AG04449 (cell line): ENCODE measurements around the gene TMEM187.

Experiments
- CTCF ChIA-PET: fragments of 350-600 bp; formaldehyde crosslinking; extraction: SDS; loops from one replicate; lab custom pipeline; 2021; ENCODE audit warnings: antibody characterized with exemption; lab: Yijun Ruan, JAX
- POLR2A ChIA-PET: fragments of 400-600, 350-600 bp; formaldehyde crosslinking; extraction: SDS; loops from one replicate; lab custom pipeline; 2020; ENCODE audit warnings: antibody characterized with exemption, inconsistent platforms; lab: Yijun Ruan, JAX
- DNase-seq: peaks from one replicate; pipeline ENCODE4 v3.0.0-alpha.2; 2010; ENCODE audit warnings: low read depth, low spot score
- H3K4me3 ChIP-seq: 2 replicates; pipeline ENCODE4 v1.5.1; 2011; ENCODE audit warnings: low read depth, mild to moderate bottlenecking, control low read depth, low read length
- CTCF ChIP-seq: IDR thresholded peaks from one replicate; pipeline ENCODE4 v1.5.1; 2011; ENCODE audit warnings: mild to moderate bottlenecking, moderate library complexity, low read length, control low read depth, inconsistent platforms; ENCODE audit not compliant: insufficient read depth; ENCODE audit errors: missing control alignments

TMEM187 gene

GRCh38 chrX:153929576-153929975, 43.0 kb upstream of the TMEM187 start:
- ChIA-PET CTCF (interaction anchor here (1.7 to 2.7 kb wide), 2 partner anchors 17 to 165 kb away, joined by 4 to 8 read pairs; partner anchors contain the start of gene PLXNB3), POLR2A (no interaction called here)
- H3K4me3 ChIP-seq = no peak overlapping the region
- no peak for DNase-seq
- no peak for TF ChIP-seq CTCF

- ChIA-PET CTCF (interaction anchor here (1.0 to 2.7 kb wide), 3 partner anchors 16 to 166 kb away, joined by 3 to 8 read pairs (median 4); partner anchors contain the start of gene PLXNB3), POLR2A (no interaction called here)
- no peak for DNase-seq
- H3K4me3 ChIP-seq = no peak overlapping the region
- no peak for TF ChIP-seq CTCF
Measured at GRCh38 chrX:153930011-153930910, 42.3 kb upstream of the TMEM187 start.

GRCh38 chrX:153931151-153931550, 41.4 kb upstream of the TMEM187 start:
- TF ChIP-seq CTCF = no peak
- ChIA-PET CTCF (interaction anchor here (1.0 kb wide), 1 partner anchor 23 kb away, joined by 3 read pairs; no protein-coding TSS in a partner anchor), POLR2A (no interaction called here)
- DNase-seq = no peak
- H3K4me3 ChIP-seq = no peak overlapping the region

GRCh38 chrX:153931748-153932147, 40.8 kb upstream of the TMEM187 start:
- no peak overlapping the region for H3K4me3 ChIP-seq
- TF ChIP-seq CTCF = no peak
- no peak for DNase-seq
- CTCF ChIA-PET = interaction anchor here (1.0 to 1.5 kb wide), 2 partner anchors 22 to 168 kb away, joined by 3 to 6 read pairs; partner anchors contain the start of gene PLXNB3
- POLR2A ChIA-PET = no interaction called here

- CTCF ChIA-PET = interaction anchor here (0.6 to 3.4 kb wide), 3 partner anchors 14 to 448 kb away, joined by 3 to 24 read pairs (median 6); partner anchors contain the start of gene PLXNB3
Measured at GRCh38 chrX:153932220-153932915, 40.2 kb upstream of the TMEM187 start.

More at GRCh38 chrX:153932220-153932915, 40.2 kb upstream of the TMEM187 start:
- DNase-seq = no peak
- no peak overlapping the region for H3K4me3 ChIP-seq
- POLR2A ChIA-PET = no interaction called here
- TF ChIP-seq CTCF = no peak
